GM18867 (cell line): ENCODE data around the gene ITGA8.
"Not testable (repeated sequence)": the region's sequence is repeated elsewhere in the genome, so short reads cannot be mapped to it uniquely, and the experiment has no call there.

Experiments used
- ATAC-seq: cut with Tn5 transposase; IDR thresholded peaks from one replicate; pipeline ENCODE4 v1.9.1; 2021; ENCODE audit warnings: mild to moderate bottlenecking, moderate library complexity; ENCODE audit not compliant: unreplicated experiment

ITGA8 gene

GRCh38 chr10:15516256-15517085, 203.3 kb downstream of the ITGA8 start:
- no peak for ATAC-seq

- ATAC-seq, result no peak
Observed at GRCh38 chr10:15515202-15515601, 204.5 kb downstream of the ITGA8 start.

GRCh38 chr10:15510963-15511362, 208.8 kb downstream of the ITGA8 start:
- no peak for ATAC-seq

- ATAC-seq, result no peak
Observed at GRCh38 chr10:15505329-15505728, 214.4 kb downstream of the ITGA8 start.

- ATAC-seq, result no peak
Observed at GRCh38 chr10:15504101-15504840, 215.5 kb downstream of the ITGA8 start.

GRCh38 chr10:15494850-15495506, 224.7 kb downstream of the ITGA8 start:
- ATAC-seq, result no peak

GRCh38 chr10:15491856-15492642, 227.7 kb downstream of the ITGA8 start:
- ATAC-seq, result no peak

- ATAC-seq, result no peak
Observed at GRCh38 chr10:15489431-15489830, 230.3 kb downstream of the ITGA8 start.

GRCh38 chr10:15487376-15487775, 232.3 kb downstream of the ITGA8 start:
- no peak for ATAC-seq

GRCh38 chr10:15486404-15486803, 233.3 kb downstream of the ITGA8 start:
- no peak for ATAC-seq

- ATAC-seq, result no peak
Observed at GRCh38 chr10:15485684-15486316, 233.9 kb downstream of the ITGA8 start.

GRCh38 chr10:15485027-15485426, 234.7 kb downstream of the ITGA8 start:
- no peak for ATAC-seq

GRCh38 chr10:15484128-15484527, 235.6 kb downstream of the ITGA8 start:
- ATAC-seq, result no peak

GRCh38 chr10:15483215-15484075, 236.3 kb downstream of the ITGA8 start:
- no peak for ATAC-seq

GRCh38 chr10:15482156-15482555, 237.6 kb downstream of the ITGA8 start:
- no peak for ATAC-seq

GRCh38 chr10:15478950-15479349, 240.8 kb downstream of the ITGA8 start:
- no peak for ATAC-seq

- no peak for ATAC-seq
Observed at GRCh38 chr10:15478429-15478828, 241.3 kb downstream of the ITGA8 start.

GRCh38 chr10:15476337-15476736, 243.4 kb downstream of the ITGA8 start:
- no peak for ATAC-seq

GRCh38 chr10:15475439-15475838, 244.3 kb downstream of the ITGA8 start:
- ATAC-seq, result not testable (repeated sequence)
